NB4 (cell line): ENCODE results near the gene BCAN.
A peak's percentile ranks its signal among the peaks of the same experiment; 100 is the strongest.
"Not testable (repeated sequence)": the region's sequence is repeated elsewhere in the genome, so short reads cannot be mapped to it uniquely, and the experiment has no call there.

ENCODE experiments used
- DNase-seq: peaks from one replicate; pipeline ENCODE4 v3.0.0; 2010; ENCODE audit warnings: low read depth
- H3K4me3 ChIP-seq: one replicate; pipeline ENCODE4 v1.5.1; 2011; ENCODE audit warnings: mild to moderate bottlenecking, low read depth, low read length, moderate library complexity
- CTCF ChIP-seq: IDR thresholded peaks from one replicate; pipeline ENCODE4 v1.5.1; 2012; ENCODE audit warnings: low read depth, low read length
- MYC ChIP-seq: IDR thresholded peaks from 2 replicates; pipeline ENCODE4 v1.6.1; 2011; ENCODE audit warnings: low read depth, low read length
- POLR2A ChIP-seq: IDR thresholded peaks from 2 replicates; pipeline ENCODE4 v1.6.1; 2011; ENCODE audit warnings: mild to moderate bottlenecking; ENCODE audit not compliant: insufficient read length; ENCODE audit errors: extremely low read depth
- TF ChIP-seq, protein P1 (sequence below): IDR thresholded peaks from 2 replicates; pipeline ENCODE4 v1.6.1; 2011; ENCODE audit warnings: low read depth, low read length

Gene BCAN

GRCh38 chr1:156626079-156626438, 15.9 kb upstream of the BCAN start:
- no peak for DNase-seq
- TF ChIP-seq CTCF (no peak), MYC (no peak), POLR2A (no peak)
- TF ChIP-seq, protein P1, sequence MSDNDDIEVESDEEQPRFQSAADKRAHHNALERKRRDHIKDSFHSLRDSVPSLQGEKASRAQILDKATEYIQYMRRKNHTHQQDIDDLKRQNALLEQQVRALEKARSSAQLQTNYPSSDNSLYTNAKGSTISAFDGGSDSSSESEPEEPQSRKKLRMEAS: no peak
- no peak overlapping the region for H3K4me3 ChIP-seq

DNA sequence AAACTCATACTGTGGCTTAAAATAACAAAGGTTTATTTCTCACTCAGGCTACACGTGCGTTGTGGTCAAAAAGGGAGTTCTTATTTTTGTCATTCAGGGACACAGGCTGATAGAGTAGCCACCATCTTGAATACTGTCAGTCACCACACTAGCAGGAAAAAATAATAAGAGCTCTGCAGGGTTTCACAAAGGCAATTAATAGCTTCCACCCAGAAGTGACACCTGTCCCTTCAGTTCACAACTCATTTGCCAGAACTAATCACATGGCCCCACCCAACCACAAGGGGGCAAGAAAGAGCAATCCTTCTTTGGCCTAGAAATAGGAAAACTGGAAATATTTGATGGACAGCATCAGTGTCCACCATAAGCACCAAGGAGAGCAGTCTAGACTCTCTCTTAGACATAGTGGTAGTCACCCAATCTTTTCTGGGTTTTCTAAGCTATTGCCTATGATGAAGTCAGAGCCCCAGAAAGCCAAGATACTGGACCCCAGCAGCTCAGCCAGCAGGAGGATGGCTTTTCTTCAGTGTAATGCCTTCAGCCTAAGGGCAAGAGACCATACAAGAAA, 14.5 kb upstream of the BCAN start:
- TF ChIP-seq CTCF (peak; percentile 84), MYC (no peak)
- TF ChIP-seq, protein P1: peak; percentile 87
- DNase-seq: peak; percentile 54
- H3K4me3 ChIP-seq: no peak overlapping the region

GRCh38 chr1:156629823-156630449, 12.0 kb upstream of the BCAN start:
- no peak overlapping the region for H3K4me3 ChIP-seq
- no peak for TF ChIP-seq MYC
- no peak for TF ChIP-seq POLR2A
- TF ChIP-seq, protein P1: no peak
- TF ChIP-seq CTCF: no peak
- no peak for DNase-seq

DNA sequence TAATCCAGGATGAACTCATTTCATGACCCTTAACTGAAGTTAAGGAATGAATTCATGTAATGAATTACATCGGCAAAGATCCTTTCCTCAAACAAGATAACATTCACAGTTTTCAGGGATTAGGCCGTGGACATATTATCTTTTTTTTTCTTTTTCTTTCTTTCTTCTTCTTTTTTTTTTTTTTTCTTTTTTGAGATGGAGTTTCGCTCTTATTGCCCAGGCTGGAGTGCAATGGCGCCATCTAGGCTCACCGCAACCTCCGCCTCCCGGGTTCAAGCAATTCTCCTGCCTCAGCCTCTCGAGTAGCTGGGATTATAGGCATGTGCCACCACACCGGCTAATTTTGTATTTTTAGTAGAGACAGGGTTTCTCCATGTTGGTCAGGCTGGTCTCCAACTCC, 10.8 kb upstream of the BCAN start:
- DNase-seq, H3K4me3 ChIP-seq: not testable (repeated sequence)

- no peak for DNase-seq
- TF ChIP-seq POLR2A (no peak), MYC (no peak), CTCF (no peak)
- TF ChIP-seq, protein P1: no peak
- H3K4me3 ChIP-seq: no peak overlapping the region
Measured at GRCh38 chr1:156632355-156632754, 9.6 kb upstream of the BCAN start.

DNA sequence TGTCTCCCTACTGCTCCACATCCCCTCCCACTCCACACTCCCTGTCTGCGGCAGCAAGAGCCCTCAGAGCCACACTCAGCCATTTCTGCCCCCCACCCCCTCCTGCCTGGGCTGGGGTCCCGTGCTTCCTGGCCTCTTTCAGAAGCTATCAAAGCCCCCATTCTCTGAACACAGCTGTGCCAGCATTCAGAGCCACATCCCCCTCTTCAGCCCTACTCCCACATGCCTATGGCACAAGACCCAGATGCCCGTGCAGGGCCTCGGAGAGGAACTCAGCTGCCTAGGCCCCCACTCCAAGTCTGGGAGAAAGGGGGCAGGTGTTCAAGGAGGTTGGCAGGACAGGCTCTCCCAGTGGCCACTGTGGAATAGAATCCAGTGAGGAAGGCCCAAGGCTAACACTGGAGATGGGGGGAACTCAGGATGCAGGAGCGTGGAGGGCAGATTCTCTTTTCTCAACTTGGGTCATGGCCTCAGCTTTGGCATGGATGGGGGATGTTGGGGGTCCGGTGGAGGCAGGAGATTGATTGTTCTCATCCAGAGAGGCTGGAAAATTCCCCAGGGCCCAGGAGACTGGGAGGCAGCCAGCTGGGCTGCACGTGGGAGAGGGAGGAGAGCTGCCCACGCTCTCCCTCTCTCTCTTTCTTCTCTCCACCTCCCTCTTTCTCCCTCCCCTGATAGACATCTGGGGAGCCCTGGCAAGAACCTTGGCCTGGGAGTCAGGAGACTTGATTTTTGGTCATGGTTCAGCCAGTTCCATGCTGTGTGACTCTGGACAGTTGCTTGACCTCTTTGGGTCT, 3.5 kb upstream of the BCAN start:
- no peak overlapping the region for H3K4me3 ChIP-seq
- TF ChIP-seq MYC: no peak
- TF ChIP-seq, protein P1: no peak
- no peak for TF ChIP-seq CTCF
- no peak for TF ChIP-seq POLR2A
- DNase-seq: no peak
